ENCODE results near the gene IFT122. TPM values are rescaled to one million over a fixed set of nuclear protein-coding genes. Genes with fewer than 3 reads are reported as not detected.

Gene IFT122
- total RNA-seq, 1 donor from 2014 or later, result 19.2 TPM

- intact Hi-C loops (cut with micrococcal nuclease), result no loop called here
- DNase-seq (no peak), ATAC-seq (ENCODE audit: low read depth) (no peak)
- H3K27ac Mint-ChIP-seq, result no peak overlapping the region
- CTCF ChIA-PET, result no interaction called here
- H3K9me3 Mint-ChIP-seq, result no peaks in the 10 kb centered on the region
- no peaks in the 10 kb centered on the region for H3K36me3 Mint-ChIP-seq (ENCODE audit: low read depth)
- POLR2A ChIA-PET, result no interaction called here
- H3K27me3 Mint-ChIP-seq, result no peaks in the 10 kb centered on the region
- H3K4me1 Mint-ChIP-seq, result peaks cover 8% of the 10 kb centered on the region
- H3K4me3 Mint-ChIP-seq, result no peak overlapping the region
- no peak for TF ChIP-seq CTCF (IDR thresholded peaks at IDR 0.05)
These were observed 112.4 kb downstream of the IFT122 start for GRCh38 chr3:129552287-129553050.

GRCh38 chr3:129553171-129553570 is 113.1 kb downstream of the IFT122 start:
- ChIA-PET CTCF (interaction anchor here (1.0 kb wide), 1 partner anchor 14 kb away, joined by 3 read pairs; no protein-coding TSS in a partner anchor), POLR2A (no interaction called here)
- no peak for TF ChIP-seq CTCF (IDR thresholded peaks at IDR 0.05)
- Mint-ChIP-seq H3K27ac (no peak overlapping the region), H3K4me1 (peaks cover 8% of the 10 kb centered on the region), H3K36me3 (ENCODE audit: low read depth) (no peaks in the 10 kb centered on the region), H3K9me3 (no peaks in the 10 kb centered on the region), H3K4me3 (no peak overlapping the region), H3K27me3 (peaks cover under 1% of the 10 kb centered on the region)
- intact Hi-C loops (cut with micrococcal nuclease), result no loop called here
- DNase-seq (no peak), ATAC-seq (ENCODE audit: low read depth) (no peak)

GRCh38 chr3:129553719-129554118 is 113.7 kb downstream of the IFT122 start:
- ChIA-PET POLR2A (no interaction called here), CTCF (interaction anchor here (1.0 kb wide), 1 partner anchor 13 kb away, joined by 3 read pairs; no protein-coding TSS in a partner anchor)
- Mint-ChIP-seq H3K4me1 (peaks cover 10% of the 10 kb centered on the region), H3K9me3 (no peaks in the 10 kb centered on the region), H3K4me3 (no peak overlapping the region), H3K27me3 (peaks cover 3% of the 10 kb centered on the region), H3K36me3 (ENCODE audit: low read depth) (no peaks in the 10 kb centered on the region), H3K27ac (no peak overlapping the region)
- no peak for TF ChIP-seq CTCF (IDR thresholded peaks at IDR 0.05)
- no peak for ATAC-seq (ENCODE audit: low read depth)
- no peak for DNase-seq
- intact Hi-C loops (cut with micrococcal nuclease), result no loop called here

GRCh38 chr3:129554356-129555152 is 114.5 kb downstream of the IFT122 start:
- ChIA-PET CTCF (interaction anchor here (1.0 to 1.1 kb wide), 2 partner anchors 12 to 171 kb away, joined by 3 read pairs; no protein-coding TSS in a partner anchor), POLR2A (no interaction called here)
- ATAC-seq (ENCODE audit: low read depth) (no peak), DNase-seq (no peak)
- H3K4me3 Mint-ChIP-seq, result no peak overlapping the region
- intact Hi-C loops (cut with micrococcal nuclease), result no loop called here
- no peaks in the 10 kb centered on the region for H3K36me3 Mint-ChIP-seq (ENCODE audit: low read depth)
- peaks cover 3% of the 10 kb centered on the region for H3K27me3 Mint-ChIP-seq
- H3K4me1 Mint-ChIP-seq, result peaks cover 10% of the 10 kb centered on the region
- no peak for TF ChIP-seq CTCF (IDR thresholded peaks at IDR 0.05)
- no peak overlapping the region for H3K27ac Mint-ChIP-seq
- no peaks in the 10 kb centered on the region for H3K9me3 Mint-ChIP-seq

GRCh38 chr3:129555153-129555550 is 115.1 kb downstream of the IFT122 start:
- ChIA-PET POLR2A (no interaction called here), CTCF (interaction anchor here (1.1 kb wide), 1 partner anchor 172 kb away, joined by 3 read pairs; no protein-coding TSS in a partner anchor)
- Mint-ChIP-seq H3K9me3 (no peaks in the 10 kb centered on the region), H3K4me1 (peaks cover 10% of the 10 kb centered on the region), H3K27ac (no peak overlapping the region), H3K27me3 (peaks cover 3% of the 10 kb centered on the region), H3K4me3 (no peak overlapping the region), H3K36me3 (ENCODE audit: low read depth) (no peaks in the 10 kb centered on the region)
- DNase-seq (no peak), ATAC-seq (ENCODE audit: low read depth) (no peak)
- TF ChIP-seq CTCF (IDR thresholded peaks at IDR 0.05), result no peak
- intact Hi-C loops (cut with micrococcal nuclease), result no loop called here
